ENCODE results near the gene ZER1. TPM values are rescaled to one million over a fixed set of nuclear protein-coding genes. Genes with fewer than 3 reads are reported as not detected.

The ZER1 gene
- total RNA-seq, 1 donor from 2014 or later, result 38.0 TPM

GRCh38 chr9:128750926-128751595, 20.7 kb downstream of the ZER1 start:
- no peak for DNase-seq
- Mint-ChIP-seq H3K27ac (ENCODE audit: unreplicated experiment) (no peak overlapping the region), H3K4me3 (ENCODE audit: unreplicated experiment) (no peak overlapping the region), H3K36me3 (ENCODE audit: unreplicated experiment) (no peaks in the 10 kb centered on the region), H3K9me3 (ENCODE audit: unreplicated experiment) (no peaks in the 10 kb centered on the region), H3K27me3 (ENCODE audit: unreplicated experiment) (no peaks in the 10 kb centered on the region), H3K4me1 (ENCODE audit: low read depth, unreplicated experiment) (no peaks in the 10 kb centered on the region)
- TF ChIP-seq CTCF (IDR thresholded peaks at IDR 0.05; ENCODE audit: partially characterized antibody, unreplicated experiment), result no peak

- no peaks in the 10 kb centered on the region for H3K36me3 Mint-ChIP-seq (ENCODE audit: unreplicated experiment)
- no peaks in the 10 kb centered on the region for H3K4me1 Mint-ChIP-seq (ENCODE audit: low read depth, unreplicated experiment)
- H3K27ac Mint-ChIP-seq (ENCODE audit: unreplicated experiment), result peak overlapping the region; percentile 52
These were observed 24.5 kb downstream of the ZER1 start for GRCh38 chr9:128747241-128747640.

GRCh38 chr9:128743421-128743820, 28.3 kb downstream of the ZER1 start:
- no peak overlapping the region for H3K27ac Mint-ChIP-seq (ENCODE audit: unreplicated experiment)
- H3K27me3 Mint-ChIP-seq (ENCODE audit: unreplicated experiment), result no peaks in the 10 kb centered on the region
- no peaks in the 10 kb centered on the region for H3K36me3 Mint-ChIP-seq (ENCODE audit: unreplicated experiment)
- no peak overlapping the region for H3K4me3 Mint-ChIP-seq (ENCODE audit: unreplicated experiment)
- DNase-seq, result no peak
- no peak for TF ChIP-seq CTCF (IDR thresholded peaks at IDR 0.05; ENCODE audit: partially characterized antibody, unreplicated experiment)
- no peaks in the 10 kb centered on the region for H3K4me1 Mint-ChIP-seq (ENCODE audit: low read depth, unreplicated experiment)
- H3K9me3 Mint-ChIP-seq (ENCODE audit: unreplicated experiment), result peaks cover 2% of the 10 kb centered on the region

More at GRCh38 chr9:128747241-128747640, 24.5 kb downstream of the ZER1 start:
- H3K27me3 Mint-ChIP-seq (ENCODE audit: unreplicated experiment), result no peaks in the 10 kb centered on the region
- H3K9me3 Mint-ChIP-seq (ENCODE audit: unreplicated experiment), result no peaks in the 10 kb centered on the region
- TF ChIP-seq CTCF (IDR thresholded peaks at IDR 0.05; ENCODE audit: partially characterized antibody, unreplicated experiment), result no peak
- DNase-seq, result no peak
- no peak overlapping the region for H3K4me3 Mint-ChIP-seq (ENCODE audit: unreplicated experiment)

GRCh38 chr9:128742401-128742800, 29.3 kb downstream of the ZER1 start:
- Mint-ChIP-seq H3K4me1 (ENCODE audit: low read depth, unreplicated experiment) (no peaks in the 10 kb centered on the region), H3K27ac (ENCODE audit: unreplicated experiment) (no peak overlapping the region), H3K27me3 (ENCODE audit: unreplicated experiment) (no peaks in the 10 kb centered on the region), H3K4me3 (ENCODE audit: unreplicated experiment) (no peak overlapping the region), H3K9me3 (ENCODE audit: unreplicated experiment) (peaks cover 2% of the 10 kb centered on the region), H3K36me3 (ENCODE audit: unreplicated experiment) (no peaks in the 10 kb centered on the region)
- DNase-seq, result no peak
- TF ChIP-seq CTCF (IDR thresholded peaks at IDR 0.05; ENCODE audit: partially characterized antibody, unreplicated experiment), result no peak

- peaks cover 5% of the 10 kb centered on the region for H3K4me1 Mint-ChIP-seq (ENCODE audit: low read depth, unreplicated experiment)
- no peak for TF ChIP-seq CTCF (IDR thresholded peaks at IDR 0.05; ENCODE audit: partially characterized antibody, unreplicated experiment)
- peak overlapping the region; percentile 43 for H3K27ac Mint-ChIP-seq (ENCODE audit: unreplicated experiment)
- H3K36me3 Mint-ChIP-seq (ENCODE audit: unreplicated experiment), result no peaks in the 10 kb centered on the region
- H3K4me3 Mint-ChIP-seq (ENCODE audit: unreplicated experiment), result no peak overlapping the region
- no peak for DNase-seq
- no peaks in the 10 kb centered on the region for H3K27me3 Mint-ChIP-seq (ENCODE audit: unreplicated experiment)
- no peaks in the 10 kb centered on the region for H3K9me3 Mint-ChIP-seq (ENCODE audit: unreplicated experiment)
These were observed 36.4 kb downstream of the ZER1 start for GRCh38 chr9:128735373-128735772.

Measured in glutamatergic neuron (in vitro differentiated cells).